ENCODE measurements around the gene UGGT2.
"Not testable (repeated sequence)": the region's sequence is repeated elsewhere in the genome, so short reads cannot be mapped to it uniquely, and the experiment has no call there.

The UGGT2 gene

DNA sequence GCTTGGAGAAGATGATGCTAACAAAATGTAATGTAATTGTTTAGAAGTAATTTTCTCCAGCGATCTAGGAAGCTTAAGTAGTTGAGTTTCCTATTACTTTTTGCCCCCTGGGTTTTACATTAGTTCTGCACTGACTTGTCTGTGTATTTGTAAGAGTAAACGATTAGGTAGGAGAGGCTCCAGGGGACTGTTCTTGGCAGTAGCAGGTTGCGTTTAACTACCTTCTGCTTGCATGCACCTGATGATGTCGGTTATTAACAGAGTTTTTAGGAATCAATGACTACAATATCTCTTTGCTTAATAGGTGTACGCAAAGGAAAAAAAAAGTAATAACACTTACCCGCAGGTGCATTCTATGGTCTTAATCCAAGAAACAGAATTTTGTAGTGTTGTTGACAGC, 18.3 kb upstream of the UGGT2 start:
- no peaks in the 10 kb centered on the region for H3K27me3 Mint-ChIP-seq (ENCODE audit: low read depth)
- H3K4me3 Mint-ChIP-seq, result no peak overlapping the region
- H3K9me3 Mint-ChIP-seq, result peaks cover 4% of the 10 kb centered on the region
- no peaks in the 10 kb centered on the region for H3K4me1 Mint-ChIP-seq (ENCODE audit: low read depth)
- H3K27ac Mint-ChIP-seq, result no peak overlapping the region
- no peaks in the 10 kb centered on the region for H3K36me3 Mint-ChIP-seq (ENCODE audit: low read depth)

DNA sequence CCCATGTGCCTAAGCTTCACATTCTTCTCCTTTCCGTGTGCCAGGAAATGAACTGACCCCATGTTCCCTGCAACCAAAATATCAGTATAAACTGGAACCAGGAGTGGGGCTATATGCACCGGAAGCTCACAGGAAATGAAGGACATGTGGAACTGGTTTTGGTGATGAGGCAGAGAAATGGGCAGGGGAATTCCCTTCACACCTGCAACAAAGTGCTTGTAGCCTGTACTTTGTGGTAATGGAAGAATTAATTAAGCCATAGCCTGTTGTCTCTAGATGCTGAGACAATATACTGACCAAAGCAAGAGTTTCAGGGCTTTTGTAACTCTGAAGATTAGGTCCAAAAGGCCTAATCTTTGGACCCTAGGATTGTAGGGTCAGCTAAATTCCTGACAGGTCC, 15.5 kb upstream of the UGGT2 start:
- peaks cover 4% of the 10 kb centered on the region for H3K9me3 Mint-ChIP-seq
- H3K27me3 Mint-ChIP-seq (ENCODE audit: low read depth), result no peaks in the 10 kb centered on the region
- no peaks in the 10 kb centered on the region for H3K4me1 Mint-ChIP-seq (ENCODE audit: low read depth)
- no peak overlapping the region for H3K27ac Mint-ChIP-seq
- H3K4me3 Mint-ChIP-seq, result no peak overlapping the region
- H3K36me3 Mint-ChIP-seq (ENCODE audit: low read depth), result no peaks in the 10 kb centered on the region

DNA sequence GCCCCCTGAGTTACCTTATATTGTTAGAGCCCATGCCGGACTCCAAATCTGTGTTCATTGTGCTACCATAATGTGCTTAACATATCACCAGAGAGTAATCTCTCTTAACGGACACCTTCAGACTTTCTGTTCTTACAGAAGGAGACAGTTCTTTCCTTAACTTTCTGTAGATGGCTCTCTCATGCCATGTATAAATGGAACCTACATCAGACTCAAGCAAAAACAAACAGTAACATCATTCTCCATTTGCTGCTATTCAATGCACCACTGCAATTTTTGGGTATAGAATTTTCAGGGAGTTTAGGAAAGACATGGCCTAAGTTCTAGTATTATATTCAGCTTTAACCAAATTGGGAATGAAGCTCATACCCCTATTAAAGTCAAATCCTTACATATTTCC, 12.6 kb upstream of the UGGT2 start:
- Mint-ChIP-seq H3K9me3 (peaks cover 4% of the 10 kb centered on the region), H3K4me3 (no peak overlapping the region)

DNA sequence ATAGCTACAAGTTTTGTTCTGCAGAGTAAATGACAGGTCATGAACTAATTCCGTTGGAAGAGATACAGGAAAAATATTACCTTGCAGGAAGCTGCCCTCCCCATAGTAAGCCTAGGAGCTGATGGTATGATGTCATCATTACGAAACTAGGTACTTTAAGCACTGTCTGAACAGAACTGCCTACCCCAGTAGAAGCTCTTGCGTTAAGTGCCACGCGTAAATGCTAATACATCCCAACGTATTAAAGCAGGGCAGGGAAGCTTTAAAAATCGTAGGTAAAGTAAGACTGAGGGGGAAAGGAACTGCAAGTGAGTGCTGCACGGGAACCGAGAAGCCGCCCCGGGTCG, 572 bp downstream of the UGGT2 start:
- Mint-ChIP-seq H3K27me3 (ENCODE audit: low read depth) (peaks cover 19% of the 10 kb centered on the region), H3K27ac (no peak overlapping the region), H3K4me3 (peak overlapping the region; percentile 44), H3K36me3 (ENCODE audit: low read depth) (no peaks in the 10 kb centered on the region), H3K9me3 (no peaks in the 10 kb centered on the region), H3K4me1 (ENCODE audit: low read depth) (peaks cover 1% of the 10 kb centered on the region)

More for the DNA sequence above, 12.6 kb upstream of the UGGT2 start:
- Mint-ChIP-seq H3K27ac (no peak overlapping the region), H3K27me3 (ENCODE audit: low read depth) (no peaks in the 10 kb centered on the region), H3K4me1 (ENCODE audit: low read depth) (no peaks in the 10 kb centered on the region), H3K36me3 (ENCODE audit: low read depth) (no peaks in the 10 kb centered on the region)

DNA sequence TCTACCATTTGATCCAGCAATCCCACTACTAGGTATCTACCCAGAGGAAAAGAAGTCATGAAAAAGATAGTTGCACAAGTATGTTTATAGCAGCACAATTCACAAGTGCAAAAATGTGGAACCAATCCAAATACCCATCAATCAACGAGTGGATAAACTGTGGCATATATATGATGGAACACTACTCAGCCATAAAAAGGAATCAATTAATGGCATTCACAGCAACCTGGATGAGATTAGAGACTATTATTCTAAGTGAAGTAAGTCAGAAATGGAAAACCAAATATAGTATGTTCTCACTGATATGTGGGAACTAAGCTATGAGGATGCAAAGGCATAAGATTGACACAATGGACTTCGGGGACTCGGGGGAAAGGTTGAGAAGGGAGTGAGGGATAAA, 1.3 kb downstream of the UGGT2 start:
- H3K4me1 Mint-ChIP-seq (ENCODE audit: low read depth); H3K9me3 Mint-ChIP-seq; H3K36me3 Mint-ChIP-seq (ENCODE audit: low read depth); H3K27ac Mint-ChIP-seq; H3K4me3 Mint-ChIP-seq: not testable (repeated sequence)
- H3K27me3 Mint-ChIP-seq (ENCODE audit: low read depth), result peaks cover 19% of the 10 kb centered on the region

DNA sequence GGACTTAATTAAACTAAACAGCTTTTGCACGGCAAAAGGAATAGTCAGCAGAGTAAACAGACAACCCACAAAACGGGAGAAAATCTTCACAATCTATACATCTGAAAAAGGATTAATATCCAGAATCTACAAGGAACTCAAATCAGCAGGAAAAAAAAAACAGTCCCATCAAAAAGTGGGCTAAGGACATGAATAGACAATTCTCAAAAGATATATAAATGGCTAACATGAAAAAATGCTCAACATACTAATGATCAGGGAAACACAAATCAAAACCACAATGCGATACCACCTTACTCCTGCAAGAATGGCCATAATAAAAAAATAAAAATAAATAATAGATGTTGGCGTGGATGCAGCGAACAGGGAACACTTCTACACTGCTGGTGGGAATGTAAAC, 1.7 kb downstream of the UGGT2 start:
- H3K9me3 Mint-ChIP-seq; H3K4me1 Mint-ChIP-seq (ENCODE audit: low read depth); H3K27ac Mint-ChIP-seq; H3K36me3 Mint-ChIP-seq (ENCODE audit: low read depth); H3K4me3 Mint-ChIP-seq: not testable (repeated sequence)
- H3K27me3 Mint-ChIP-seq (ENCODE audit: low read depth), result peaks cover 19% of the 10 kb centered on the region

DNA sequence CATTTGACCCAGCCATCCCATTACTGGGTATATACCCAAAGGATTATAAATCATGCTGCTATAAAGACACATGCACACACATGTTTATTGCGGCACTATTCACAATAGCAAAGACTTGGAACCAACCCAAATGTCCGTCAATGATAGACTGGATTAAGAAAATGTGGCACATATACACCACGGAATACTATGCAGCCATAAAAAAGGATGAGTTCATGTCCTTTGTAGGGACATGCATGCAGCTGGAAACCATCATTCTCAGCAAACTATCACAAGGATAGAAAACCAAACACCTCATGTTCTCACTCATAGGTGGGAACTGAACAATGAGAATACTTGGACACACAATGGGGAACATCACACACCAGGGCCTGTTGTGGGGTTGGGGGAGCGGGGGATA, 2.2 kb downstream of the UGGT2 start:
- not testable (repeated sequence) for H3K36me3 Mint-ChIP-seq (ENCODE audit: low read depth)

DNA sequence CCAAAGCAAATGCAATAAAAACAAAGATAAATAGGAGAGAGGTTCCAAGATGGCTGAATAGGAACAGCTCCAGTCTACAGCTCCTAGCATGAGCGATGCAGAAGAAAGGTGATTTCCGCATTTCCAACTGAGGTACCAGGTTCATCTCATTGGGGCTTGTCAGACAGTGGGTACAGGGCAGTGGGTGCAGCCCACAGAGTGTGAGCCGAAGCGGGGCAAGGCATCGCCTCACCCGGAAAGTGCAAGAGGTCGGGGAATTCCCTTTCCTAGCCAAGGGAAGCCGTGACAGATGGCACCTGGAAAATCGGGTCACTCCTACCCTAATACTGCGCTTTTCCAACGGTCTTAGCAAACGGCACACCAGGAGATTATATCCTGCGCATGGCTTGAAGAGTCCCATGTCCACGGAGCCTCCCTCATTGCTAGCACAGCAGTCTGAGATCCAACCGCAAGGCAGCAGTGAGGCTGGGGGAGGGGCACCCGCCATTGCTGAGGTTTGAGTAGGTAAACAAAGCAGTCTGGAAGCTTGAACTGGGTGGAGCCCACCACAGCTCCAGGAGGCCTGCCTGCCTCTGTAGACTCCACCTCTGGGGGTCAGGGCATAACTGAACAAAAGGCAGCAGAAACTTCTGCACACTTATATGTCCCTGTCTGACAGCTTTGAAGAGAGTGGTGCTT, 6.6 kb downstream of the UGGT2 start:
- H3K4me1 Mint-ChIP-seq (ENCODE audit: low read depth); H3K27ac Mint-ChIP-seq; H3K27me3 Mint-ChIP-seq (ENCODE audit: low read depth); H3K36me3 Mint-ChIP-seq (ENCODE audit: low read depth); H3K4me3 Mint-ChIP-seq; H3K9me3 Mint-ChIP-seq: not testable (repeated sequence)

More for the DNA sequence above, 2.2 kb downstream of the UGGT2 start:
- H3K4me1 Mint-ChIP-seq (ENCODE audit: low read depth); H3K27ac Mint-ChIP-seq; H3K9me3 Mint-ChIP-seq; H3K4me3 Mint-ChIP-seq: not testable (repeated sequence)
- H3K27me3 Mint-ChIP-seq (ENCODE audit: low read depth), result peaks cover 19% of the 10 kb centered on the region

DNA sequence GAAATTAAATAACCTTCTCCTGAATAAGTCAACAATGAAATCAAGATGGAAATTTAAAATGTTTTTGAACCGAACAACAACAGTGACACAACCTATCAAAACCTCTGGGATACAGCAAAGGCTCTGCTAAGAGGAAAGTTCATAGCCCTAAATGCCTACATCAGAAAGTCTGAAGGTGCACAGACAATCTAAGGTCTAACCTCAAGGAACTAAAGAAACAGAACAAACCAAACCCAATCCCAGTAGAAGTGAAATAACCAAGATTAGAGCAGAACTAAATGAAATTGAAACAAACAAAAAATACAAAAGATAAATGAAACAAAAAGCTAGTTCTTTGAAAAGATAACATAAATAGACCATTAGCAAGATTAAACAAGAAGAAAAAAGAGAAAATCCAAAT, 9.0 kb downstream of the UGGT2 start:
- Mint-ChIP-seq H3K4me1 (ENCODE audit: low read depth) (no peaks in the 10 kb centered on the region), H3K36me3 (ENCODE audit: low read depth) (no peaks in the 10 kb centered on the region)

DNA sequence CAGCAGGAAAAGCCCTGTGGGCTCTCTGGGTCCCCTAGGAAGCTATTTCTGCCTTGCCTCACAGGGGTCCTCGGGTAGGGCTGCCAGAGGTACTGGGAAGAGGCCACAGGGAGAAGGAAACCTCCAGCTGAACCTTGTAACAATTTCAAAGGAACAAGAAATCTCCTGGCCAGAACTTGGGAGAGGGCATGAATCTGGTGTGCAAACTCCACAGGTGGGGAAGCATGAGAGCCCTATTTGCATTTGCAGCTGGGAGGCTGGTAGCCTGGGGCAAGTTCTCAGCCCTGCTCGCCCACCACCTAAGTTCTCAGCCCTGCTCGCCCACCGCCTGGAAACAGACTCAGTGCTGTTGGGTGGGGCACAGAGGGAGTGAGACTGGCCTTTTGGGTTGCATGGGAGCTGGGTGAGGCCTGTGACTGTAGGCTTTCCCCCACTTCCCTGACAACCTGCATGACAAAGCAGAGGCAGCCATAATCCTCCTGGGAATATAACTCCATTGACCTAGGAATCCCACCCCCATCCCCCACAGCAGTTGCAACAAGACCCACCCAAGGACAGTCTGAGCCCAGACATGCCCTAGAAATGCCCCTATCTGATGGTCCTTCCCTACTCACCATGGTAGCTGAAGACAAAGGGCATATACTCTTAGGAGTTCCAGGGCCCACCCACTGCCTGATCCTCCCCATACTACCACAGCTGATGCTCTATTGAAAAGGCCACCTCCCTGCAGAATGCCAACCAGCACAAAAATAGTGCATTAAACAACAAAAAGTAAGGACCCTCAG, 11.7 kb downstream of the UGGT2 start:
- no peaks in the 10 kb centered on the region for H3K9me3 Mint-ChIP-seq
- H3K4me3 Mint-ChIP-seq, result no peak overlapping the region
- H3K36me3 Mint-ChIP-seq (ENCODE audit: low read depth), result no peaks in the 10 kb centered on the region

More for the DNA sequence above, 9.0 kb downstream of the UGGT2 start:
- Mint-ChIP-seq H3K27ac (no peak overlapping the region), H3K27me3 (ENCODE audit: low read depth) (no peaks in the 10 kb centered on the region), H3K4me3 (no peak overlapping the region), H3K9me3 (no peaks in the 10 kb centered on the region)

DNA sequence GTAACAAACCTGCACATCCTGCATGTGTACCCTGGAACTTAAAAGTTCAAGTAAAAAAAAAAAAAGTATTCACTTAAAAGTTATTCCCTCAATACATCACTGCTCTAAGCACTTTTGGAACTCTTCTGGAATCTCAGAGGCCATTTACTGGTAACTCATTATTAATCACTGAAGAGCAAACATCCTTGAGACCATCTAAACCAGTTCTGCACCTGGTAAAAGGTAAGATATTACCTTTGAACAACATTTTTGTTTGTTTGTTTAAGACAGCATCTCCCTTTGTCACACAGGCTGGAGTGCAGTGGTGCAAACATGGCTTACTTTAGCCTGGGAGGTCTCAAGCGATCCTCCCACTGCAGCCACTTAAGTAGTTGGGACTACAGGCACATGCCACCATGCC, 16.7 kb downstream of the UGGT2 start:
- Mint-ChIP-seq H3K4me3 (no peak overlapping the region), H3K27ac (no peak overlapping the region), H3K4me1 (ENCODE audit: low read depth) (no peaks in the 10 kb centered on the region), H3K27me3 (ENCODE audit: low read depth) (no peaks in the 10 kb centered on the region), H3K9me3 (no peaks in the 10 kb centered on the region), H3K36me3 (ENCODE audit: low read depth) (no peaks in the 10 kb centered on the region)

More for the DNA sequence above, 11.7 kb downstream of the UGGT2 start:
- no peaks in the 10 kb centered on the region for H3K27me3 Mint-ChIP-seq (ENCODE audit: low read depth)
- H3K4me1 Mint-ChIP-seq (ENCODE audit: low read depth), result no peaks in the 10 kb centered on the region
- H3K27ac Mint-ChIP-seq, result no peak overlapping the region

DNA sequence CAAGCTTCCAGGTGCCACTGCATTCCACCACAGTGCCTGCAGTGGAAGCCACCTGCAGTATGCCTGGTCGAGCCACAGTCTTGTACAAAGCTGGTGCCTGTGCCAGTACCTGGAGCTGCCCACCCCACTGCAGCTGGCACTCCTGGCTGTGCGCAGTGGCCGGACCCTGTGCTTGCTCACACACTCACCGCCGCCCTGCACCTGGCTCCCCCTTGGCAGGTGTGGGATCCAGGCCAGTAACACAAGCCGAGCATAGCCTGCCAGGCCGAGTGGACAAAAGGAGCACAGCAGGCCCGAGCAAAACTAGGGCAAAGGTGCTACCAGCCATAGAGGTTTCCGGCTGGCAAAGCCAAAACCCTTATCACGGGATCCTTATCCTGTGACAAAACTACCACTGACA, 18.5 kb downstream of the UGGT2 start:
- H3K36me3 Mint-ChIP-seq (ENCODE audit: low read depth), result no peaks in the 10 kb centered on the region
- H3K27me3 Mint-ChIP-seq (ENCODE audit: low read depth), result no peaks in the 10 kb centered on the region
- H3K27ac Mint-ChIP-seq, result no peak overlapping the region
- no peaks in the 10 kb centered on the region for H3K4me1 Mint-ChIP-seq (ENCODE audit: low read depth)
- no peak overlapping the region for H3K4me3 Mint-ChIP-seq
- H3K9me3 Mint-ChIP-seq, result no peaks in the 10 kb centered on the region

DNA sequence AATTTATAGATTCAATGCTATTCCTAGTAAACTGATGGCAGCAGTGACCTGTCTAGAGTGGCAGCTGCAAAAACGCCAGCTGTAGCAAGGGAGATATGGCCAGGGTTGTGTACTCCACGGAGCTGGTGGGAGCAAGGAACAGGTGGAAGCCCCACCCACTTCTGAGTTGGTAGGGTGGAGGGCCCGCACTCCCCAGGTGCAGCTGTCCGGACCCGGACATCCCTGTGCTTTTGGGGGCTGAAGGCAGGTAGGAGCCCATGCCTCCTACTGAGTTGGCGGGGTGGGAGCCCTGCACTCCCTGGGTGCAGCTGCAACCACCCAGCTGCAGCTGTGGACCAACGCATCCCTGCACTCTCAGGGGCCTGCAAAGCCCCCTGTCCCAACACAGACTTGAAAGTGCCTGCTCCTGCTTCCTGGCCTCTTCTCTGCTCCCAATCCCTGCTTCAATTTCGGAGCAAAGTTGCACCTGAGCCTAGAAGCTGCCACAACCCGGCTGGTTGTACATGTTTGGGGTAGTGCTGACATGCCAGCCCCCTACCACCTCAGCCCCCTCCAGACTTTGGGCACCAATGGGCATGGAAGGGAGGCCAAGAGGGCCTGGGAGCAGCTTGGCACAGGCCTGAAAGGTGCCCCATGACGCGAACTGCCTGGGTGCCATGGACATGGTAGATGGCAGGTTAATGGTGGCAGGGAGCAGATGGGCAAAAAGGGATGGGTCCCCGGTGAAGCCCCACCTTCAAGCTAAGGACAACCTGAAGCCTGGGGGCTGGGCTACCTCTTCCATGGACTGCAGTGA, 19.8 kb downstream of the UGGT2 start:
- H3K36me3 Mint-ChIP-seq (ENCODE audit: low read depth), result no peaks in the 10 kb centered on the region
- H3K9me3 Mint-ChIP-seq, result no peaks in the 10 kb centered on the region
- H3K27ac Mint-ChIP-seq, result no peak overlapping the region
- no peaks in the 10 kb centered on the region for H3K27me3 Mint-ChIP-seq (ENCODE audit: low read depth)
- H3K4me1 Mint-ChIP-seq (ENCODE audit: low read depth), result no peaks in the 10 kb centered on the region
- H3K4me3 Mint-ChIP-seq, result no peak overlapping the region

DNA sequence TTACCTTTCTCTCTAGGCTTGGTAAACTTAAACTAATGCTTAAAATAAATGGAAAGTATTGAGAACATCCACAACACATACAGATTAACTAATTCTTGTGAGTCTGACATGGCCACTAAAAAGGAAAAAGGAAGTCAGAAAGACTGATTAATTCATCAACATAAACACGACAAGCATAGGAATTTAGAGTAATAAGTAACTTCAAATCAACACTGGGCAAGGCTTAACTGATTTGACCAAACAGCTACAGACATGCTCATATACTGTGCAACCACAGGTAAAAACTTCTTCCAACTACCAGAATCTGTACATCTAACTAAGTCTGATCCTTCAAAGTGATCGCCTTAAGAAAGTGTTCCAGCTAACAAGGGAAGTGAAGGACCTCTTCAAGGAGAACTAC, 20.5 kb downstream of the UGGT2 start:
- Mint-ChIP-seq H3K4me1 (ENCODE audit: low read depth) (no peaks in the 10 kb centered on the region), H3K27me3 (ENCODE audit: low read depth) (no peaks in the 10 kb centered on the region), H3K4me3 (no peak overlapping the region), H3K36me3 (ENCODE audit: low read depth) (no peaks in the 10 kb centered on the region), H3K9me3 (no peaks in the 10 kb centered on the region), H3K27ac (no peak overlapping the region)

DNA sequence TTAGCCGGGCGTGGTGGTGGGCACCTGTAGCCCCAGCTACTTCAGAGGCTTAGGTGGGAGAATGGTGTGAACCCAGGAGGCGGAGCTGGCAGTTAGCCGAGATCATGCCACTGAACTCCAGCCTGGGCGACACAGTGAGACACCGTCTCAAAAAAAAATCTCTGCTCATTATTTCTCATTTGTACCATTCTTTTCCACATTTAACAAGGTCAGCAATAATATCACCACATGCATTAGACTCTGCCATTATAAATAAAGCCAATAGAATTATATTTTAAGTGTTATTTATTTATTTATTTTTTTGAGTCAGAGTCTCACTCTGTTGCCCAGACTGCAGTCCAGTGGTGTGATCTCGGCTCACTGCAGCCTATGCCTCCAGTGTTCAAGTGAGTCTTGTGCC, 24.2 kb downstream of the UGGT2 start:
- Mint-ChIP-seq H3K4me3 (no peak overlapping the region), H3K36me3 (ENCODE audit: low read depth) (no peaks in the 10 kb centered on the region), H3K4me1 (ENCODE audit: low read depth) (no peaks in the 10 kb centered on the region), H3K27me3 (ENCODE audit: low read depth) (no peaks in the 10 kb centered on the region), H3K27ac (no peak overlapping the region), H3K9me3 (no peaks in the 10 kb centered on the region)

Data from T-helper 1 cell treated with Interleukin-12 subunit alpha and Interleukin-12 subunit beta and Interleukin-4 antibody, amounts not matched to agents 30 μg/mL and 1 μg/mL, for 36 hours (primary cell).